HL-60/S4 (cell line): ENCODE data around the gene SNAPC1.
"Not testable (repeated sequence)": the region's sequence is repeated elsewhere in the genome, so short reads cannot be mapped to it uniquely, and the experiment has no call there.

Experiments used
- in situ Hi-C: fragments of 300-500 bp; cut with MboI; formaldehyde crosslinking; loops from 2 replicates; pipeline ENCODE4 v1.14.3; 2022; ENCODE audit warnings: low sequenced_read_pairs

Gene SNAPC1

GRCh38 chr14:61749867-61750266 is 12.4 kb upstream of the SNAPC1 start:
- in situ Hi-C loops, result no loop called here

DNA sequence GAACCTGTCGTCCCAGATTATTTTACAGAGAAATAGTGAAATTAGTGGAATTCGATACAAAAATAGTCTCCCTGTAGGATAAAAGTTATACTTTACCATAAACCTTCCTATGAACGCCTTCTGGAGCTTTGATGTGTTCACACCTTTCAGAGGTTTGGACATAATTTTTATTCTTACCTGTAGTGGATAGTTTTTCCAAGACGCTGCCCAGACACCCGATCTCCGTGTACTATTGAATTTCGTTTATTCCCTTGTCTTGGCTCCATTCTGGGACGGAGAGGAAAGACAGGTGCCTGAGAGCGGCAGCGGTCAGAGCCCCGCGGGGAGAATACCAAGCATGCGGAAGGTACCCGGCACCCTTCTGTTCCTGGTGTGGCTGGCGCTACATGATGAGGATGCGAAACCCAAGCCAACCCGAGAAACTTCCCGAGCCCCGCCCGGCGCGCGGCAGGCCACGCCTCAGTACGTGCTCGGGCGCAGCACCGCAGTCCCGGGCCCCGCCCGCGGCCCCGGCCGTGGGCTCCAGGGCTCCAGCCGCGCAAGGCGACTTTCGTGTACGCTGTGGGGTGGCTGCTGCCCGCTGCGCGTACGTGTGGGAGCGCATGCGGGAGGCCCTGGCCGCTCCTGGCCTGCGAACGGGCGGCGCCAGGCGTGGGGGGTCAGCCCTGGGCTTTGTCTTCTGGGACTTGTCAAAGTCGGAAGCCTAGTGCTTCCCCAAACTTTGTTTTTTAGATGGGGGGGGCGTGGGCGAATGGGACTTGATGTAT is 11.3 kb upstream of the SNAPC1 start:
- in situ Hi-C loops, result no loop called here

- in situ Hi-C loops, result no loop called here
Measured at GRCh38 chr14:61751475-61751989, 10.7 kb upstream of the SNAPC1 start.

- in situ Hi-C loops, result no loop called here
Measured at GRCh38 chr14:61752626-61753025, 9.6 kb upstream of the SNAPC1 start.

GRCh38 chr14:61753631-61754030 is 8.6 kb upstream of the SNAPC1 start:
- in situ Hi-C loops, result no loop called here

- in situ Hi-C loops, result no loop called here
Measured at GRCh38 chr14:61754627-61755381, 7.4 kb upstream of the SNAPC1 start.

GRCh38 chr14:61755382-61755742 is 6.9 kb upstream of the SNAPC1 start:
- in situ Hi-C loops, result not testable (repeated sequence)

DNA sequence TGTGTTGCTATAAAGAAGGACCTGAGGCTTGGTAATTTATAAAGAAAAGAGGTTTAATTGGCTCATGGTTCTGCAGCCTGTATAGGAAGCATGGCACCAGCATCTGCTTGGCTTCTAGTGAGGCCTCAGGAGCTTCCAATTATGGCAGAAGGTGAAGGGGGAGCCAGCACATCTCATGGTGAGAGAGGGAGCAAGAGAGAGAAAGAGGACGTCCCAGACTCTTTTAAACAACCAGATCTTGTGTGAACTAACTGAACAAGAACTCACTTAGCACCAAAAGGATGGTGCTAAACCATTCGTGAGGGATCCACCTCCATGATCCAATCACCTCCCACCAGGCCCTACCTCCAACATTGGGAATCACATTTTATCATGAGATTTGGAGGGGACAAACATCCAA is 6.1 kb upstream of the SNAPC1 start:
- in situ Hi-C loops, result no loop called here

- in situ Hi-C loops, result no loop called here
Measured at GRCh38 chr14:61759878-61760277, 2.3 kb upstream of the SNAPC1 start.

- in situ Hi-C loops, result no loop called here
Measured at GRCh38 chr14:61761557-61761956, 663 bp upstream of the SNAPC1 start.

- in situ Hi-C loops, result no loop called here
Measured at GRCh38 chr14:61764342-61765122, 2.3 kb downstream of the SNAPC1 start.

DNA sequence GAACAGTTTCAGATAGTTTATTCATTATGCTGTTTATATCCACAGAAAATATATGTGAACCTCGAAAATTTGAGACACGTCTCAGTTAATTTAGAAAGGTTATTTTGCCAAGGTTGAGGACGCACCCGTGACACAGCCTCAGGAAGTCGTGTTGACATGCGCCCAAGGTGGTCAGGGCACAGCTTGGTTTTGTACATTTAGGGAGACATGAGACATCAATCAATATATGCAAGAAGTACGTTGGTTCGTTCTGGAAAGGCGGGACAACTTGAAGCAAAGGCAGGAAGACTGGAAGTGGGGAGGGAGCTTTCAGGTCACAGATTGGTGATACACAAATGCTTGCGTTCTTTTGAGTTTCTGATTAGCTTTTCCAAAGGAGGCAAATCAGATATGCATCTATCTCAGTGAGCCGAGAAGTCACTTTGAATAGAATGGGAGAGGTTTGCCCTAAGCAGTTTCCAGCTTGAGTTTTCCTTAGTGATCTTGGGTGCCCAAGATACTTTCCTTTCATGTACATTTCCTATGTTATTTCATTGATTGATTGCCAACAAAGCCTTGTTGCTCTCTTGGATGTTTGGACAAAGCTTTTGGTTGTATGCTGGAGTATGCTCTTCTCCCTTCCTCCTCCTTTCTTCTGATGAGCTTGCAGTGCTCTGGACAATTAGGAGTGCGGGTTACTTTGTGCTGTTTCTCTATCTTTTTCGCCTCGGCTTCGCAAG is 3.2 kb downstream of the SNAPC1 start:
- in situ Hi-C loops, result no loop called here

- in situ Hi-C loops, result no loop called here
Measured at GRCh38 chr14:61766151-61766550, 3.9 kb downstream of the SNAPC1 start.

DNA sequence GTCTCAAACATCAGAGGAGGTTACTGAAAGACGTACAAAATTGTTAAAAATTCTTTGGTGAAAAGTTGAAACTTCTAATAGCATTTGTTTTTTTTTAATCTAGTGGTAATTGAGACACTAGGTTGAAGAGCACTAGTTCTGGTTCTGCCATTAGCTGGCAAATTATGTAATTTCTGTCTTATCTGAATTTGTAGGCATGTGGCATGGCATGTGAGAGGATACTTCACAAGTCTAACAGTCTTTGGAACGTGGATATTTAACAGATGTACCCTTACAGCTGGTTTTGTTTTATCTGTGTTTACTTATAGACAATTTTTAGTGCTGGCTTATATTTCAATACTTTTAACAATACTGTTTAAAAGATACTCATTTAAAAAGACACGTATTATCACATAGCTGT is 6.0 kb downstream of the SNAPC1 start:
- in situ Hi-C loops, result no loop called here

- in situ Hi-C loops, result no loop called here
Measured at GRCh38 chr14:61769893-61770292, 7.7 kb downstream of the SNAPC1 start.

DNA sequence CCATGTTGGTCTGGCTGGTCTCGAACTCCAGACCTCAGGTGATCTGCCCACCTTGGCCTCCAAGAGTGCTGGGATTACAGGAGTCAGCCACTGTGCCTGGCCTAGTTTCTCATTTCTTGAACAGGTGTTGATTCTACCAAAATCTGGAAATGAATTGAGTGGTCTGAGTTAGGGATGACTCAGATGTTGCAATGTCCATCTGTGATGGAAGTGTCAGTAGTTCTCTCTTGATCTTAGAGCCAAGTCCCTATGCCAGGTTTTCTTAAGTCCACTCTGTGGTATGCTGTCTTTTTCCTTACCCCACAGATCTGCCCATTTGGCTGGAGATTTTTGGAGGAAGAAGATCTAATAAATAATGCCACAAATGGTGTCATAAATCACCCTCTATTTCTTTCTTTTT is 12.6 kb downstream of the SNAPC1 start:
- in situ Hi-C loops, result no loop called here

DNA sequence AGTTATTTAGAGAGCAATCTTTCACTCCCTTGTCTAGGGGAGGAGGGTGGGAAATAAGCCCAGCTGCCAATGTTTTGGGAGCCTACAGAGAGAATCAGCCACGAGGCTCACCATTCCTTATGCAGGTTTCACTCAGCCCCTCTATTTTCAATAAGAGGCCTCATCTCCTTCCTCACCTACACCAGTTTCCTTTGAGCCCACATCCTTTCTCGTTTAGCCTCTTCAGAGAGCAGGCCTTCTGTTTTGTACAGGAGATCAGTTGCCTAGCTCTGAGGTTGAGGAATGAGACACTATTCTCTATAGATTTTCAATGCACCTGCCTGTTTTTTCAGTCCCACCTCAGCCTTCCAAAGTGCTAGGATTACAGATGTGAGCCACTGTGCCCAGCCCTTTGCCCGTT is 17.9 kb downstream of the SNAPC1 start:
- in situ Hi-C loops, result no loop called here

GRCh38 chr14:61797309-61797708 is 35.1 kb downstream of the SNAPC1 start:
- in situ Hi-C loops, result no loop called here

DNA sequence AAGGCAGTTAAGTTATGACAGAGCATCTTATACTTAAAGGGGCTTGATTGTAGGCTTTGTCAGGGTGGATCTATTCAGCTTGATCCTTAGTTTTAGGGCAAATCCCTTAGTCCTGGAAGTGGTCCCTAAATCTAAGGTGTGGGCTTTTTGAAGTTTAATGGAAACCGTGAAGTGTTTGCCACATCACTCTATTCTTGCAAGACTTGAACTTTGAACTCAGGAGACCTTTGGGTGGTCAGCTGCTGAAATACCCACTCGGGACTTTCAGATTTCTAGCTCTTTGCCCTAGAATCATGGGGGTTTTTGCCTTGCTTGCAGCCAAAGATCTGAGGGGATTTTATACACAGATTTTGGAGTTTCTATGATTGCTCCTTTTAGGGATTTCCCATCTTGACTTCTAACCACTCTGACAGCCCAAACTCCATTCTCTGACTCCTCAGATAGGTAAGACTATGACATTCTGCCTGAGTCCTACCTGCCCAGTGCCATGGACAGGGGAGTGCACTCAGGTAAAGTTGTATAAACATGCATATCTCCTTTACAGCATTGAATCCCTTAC is 39.9 kb downstream of the SNAPC1 start:
- in situ Hi-C loops, result no loop called here

DNA sequence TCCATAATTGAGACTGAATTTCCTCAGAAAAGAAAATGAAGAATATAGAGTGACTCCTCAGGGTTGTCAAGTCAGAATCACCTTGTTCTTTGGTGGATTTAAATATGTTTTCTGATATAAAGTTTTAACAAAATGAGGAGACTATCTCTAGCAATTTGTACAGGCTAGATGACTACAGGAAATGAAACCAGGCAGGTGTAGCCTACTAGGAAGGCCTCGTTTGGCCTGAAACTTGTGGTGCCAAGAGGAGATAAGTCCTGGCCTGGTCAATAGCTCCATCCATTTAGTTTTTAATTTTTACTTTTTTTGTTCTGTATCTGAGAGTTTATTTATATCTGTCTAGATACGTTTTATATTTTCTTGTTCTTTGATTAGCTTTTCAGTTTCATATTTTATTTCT is 41.5 kb downstream of the SNAPC1 start:
- in situ Hi-C loops, result no loop called here

DNA sequence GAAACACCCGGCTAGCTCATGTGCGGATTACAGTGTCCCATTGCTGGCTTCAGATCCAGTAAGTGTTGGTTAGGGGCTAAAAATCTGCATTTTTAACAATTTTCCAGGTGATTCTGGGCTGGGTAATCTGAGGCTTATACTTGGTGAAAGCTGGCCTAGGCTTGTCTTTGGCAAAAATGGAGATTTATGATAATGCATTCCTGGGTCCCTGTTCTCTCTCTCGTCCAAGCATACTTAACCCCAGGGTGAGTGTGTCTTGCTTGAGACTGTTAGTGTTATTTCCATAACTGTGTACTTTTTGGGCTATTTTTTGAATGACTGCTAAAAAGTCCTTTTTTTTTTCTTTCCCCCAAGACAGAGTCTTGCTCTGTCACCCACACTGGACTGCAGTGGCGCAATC is 43.2 kb downstream of the SNAPC1 start:
- in situ Hi-C loops, result no loop called here
